IPS-18a (cell line): ENCODE data around the gene RPS21.

Source experiments
- H3K27ac ChIP-seq: one replicate; pipeline ENCODE4 v1.5.1; 2013; ENCODE audit warnings: low read length
- H3K27me3 ChIP-seq: one replicate; pipeline ENCODE4 v1.6.1; 2013; ENCODE audit warnings: mild to moderate bottlenecking, low read length; ENCODE audit not compliant: control insufficient read depth, insufficient read depth
- H3K36me3 ChIP-seq: one replicate; pipeline ENCODE4 v1.6.1; 2013; ENCODE audit warnings: low read depth, low read length; ENCODE audit not compliant: control insufficient read depth
- H3K4me1 ChIP-seq: one replicate; pipeline ENCODE4 v1.6.1; 2013; ENCODE audit warnings: low read depth, low read length; ENCODE audit not compliant: control insufficient read depth
- H3K4me3 ChIP-seq: one replicate; pipeline ENCODE4 v1.5.1; 2013; ENCODE audit warnings: low read length
- H3K9ac ChIP-seq: one replicate; pipeline ENCODE4 v1.6.1; 2013; ENCODE audit warnings: mild to moderate bottlenecking, low read length, moderate library complexity
- H3K9me3 ChIP-seq: one replicate; pipeline ENCODE4 v1.6.1; 2013; ENCODE audit warnings: low read depth, low read length; ENCODE audit not compliant: control insufficient read depth

The RPS21 gene

DNA sequence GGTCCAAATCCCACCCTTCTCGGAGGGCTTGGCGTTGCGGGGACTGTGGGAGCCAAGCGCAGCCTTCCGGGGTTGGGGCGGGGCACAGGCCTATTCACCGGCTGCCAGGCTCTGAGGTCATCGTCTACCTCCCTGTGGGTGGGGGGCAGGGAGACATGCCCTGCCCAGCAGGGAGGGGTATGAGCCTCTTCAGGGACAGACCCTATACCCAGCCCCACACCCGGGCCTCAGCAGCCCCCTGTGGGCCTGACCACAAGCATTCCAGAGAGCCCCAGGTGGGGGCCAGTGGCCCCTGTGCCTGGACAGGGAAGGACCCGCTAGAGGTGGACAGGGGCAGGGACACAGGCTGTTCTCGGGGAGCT lies 31.4 kb upstream of the RPS21 start:
- peaks cover 25% of the 10 kb centered on the region for H3K4me1 ChIP-seq
- no peak overlapping the region for H3K27ac ChIP-seq
- peaks cover 12% of the 10 kb centered on the region for H3K36me3 ChIP-seq
- H3K9me3 ChIP-seq = no peaks in the 10 kb centered on the region
- no peak overlapping the region for H3K9ac ChIP-seq
- no peak overlapping the region for H3K4me3 ChIP-seq
- no peaks in the 10 kb centered on the region for H3K27me3 ChIP-seq

DNA sequence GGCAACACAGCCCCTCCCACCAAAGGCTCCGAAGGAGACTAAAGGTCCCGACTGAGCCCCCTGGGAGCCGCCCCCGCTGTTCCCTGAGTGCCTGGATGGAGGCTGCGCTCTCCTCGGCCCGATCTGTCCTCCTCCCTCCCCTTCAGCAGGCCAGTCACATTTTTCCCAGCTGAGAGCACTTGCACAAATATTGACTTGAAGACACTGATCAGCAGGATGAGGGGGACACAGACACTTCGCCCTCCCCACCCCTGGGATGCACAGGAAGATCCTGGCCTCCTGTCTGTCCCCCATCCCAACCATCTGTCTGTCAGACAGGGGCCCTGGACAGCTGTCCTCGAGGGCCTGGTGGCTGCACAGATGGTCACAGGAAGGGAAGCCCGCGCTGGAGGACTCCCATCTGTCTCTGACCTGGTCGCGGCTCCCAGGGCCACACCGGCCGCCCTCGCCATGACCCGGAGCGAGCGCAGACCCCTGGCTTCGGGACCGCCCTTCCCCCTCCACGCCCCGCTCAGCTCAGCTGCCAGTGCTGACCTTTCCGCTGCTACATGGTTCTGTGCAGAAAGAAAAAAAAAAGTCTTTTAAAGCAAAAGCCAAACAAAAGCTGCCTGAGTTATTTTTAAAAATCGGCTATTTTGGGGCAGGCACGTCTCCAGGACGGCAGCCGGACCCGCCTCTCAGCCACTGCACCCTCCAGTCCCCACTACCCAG lies 30.9 kb upstream of the RPS21 start:
- Histone ChIP-seq H3K27me3 (no peaks in the 10 kb centered on the region), H3K4me1 (peaks cover 29% of the 10 kb centered on the region), H3K9me3 (no peaks in the 10 kb centered on the region), H3K9ac (no peak overlapping the region), H3K4me3 (no peak overlapping the region), H3K36me3 (peaks cover 6% of the 10 kb centered on the region), H3K27ac (no peak overlapping the region)

DNA sequence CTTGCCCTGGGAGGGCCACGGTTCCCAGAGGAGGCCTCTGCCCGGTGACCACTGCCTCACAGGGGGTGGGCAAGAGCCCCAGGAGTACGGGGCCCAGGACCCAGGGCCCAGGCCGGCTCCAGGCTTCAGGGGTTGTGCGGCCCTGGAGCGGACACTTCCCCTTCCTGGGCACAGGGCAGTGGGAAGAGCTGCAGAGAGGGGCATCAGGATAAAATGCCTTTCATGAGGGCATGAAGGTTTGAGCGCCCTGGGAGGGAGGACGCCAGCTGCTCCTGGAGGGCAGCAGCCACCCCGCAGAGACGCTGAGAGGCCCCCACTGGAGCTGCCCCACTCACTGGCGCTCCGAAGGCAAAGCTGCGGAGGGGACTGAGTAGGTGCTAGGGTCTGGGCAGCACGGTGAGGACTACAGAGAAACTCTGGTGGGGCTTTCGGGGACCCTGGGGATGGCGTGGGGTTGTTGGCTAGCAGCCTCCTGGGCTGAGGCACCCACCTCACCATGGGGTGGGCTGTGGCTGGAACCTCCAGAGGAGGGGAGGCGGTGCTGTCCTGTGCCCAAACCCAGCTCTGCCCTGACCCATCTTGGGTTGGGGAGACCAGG lies 30.2 kb upstream of the RPS21 start:
- Histone ChIP-seq H3K27me3 (no peaks in the 10 kb centered on the region), H3K27ac (no peak overlapping the region), H3K4me3 (no peak overlapping the region), H3K9ac (no peak overlapping the region), H3K4me1 (peaks cover 36% of the 10 kb centered on the region), H3K36me3 (no peaks in the 10 kb centered on the region), H3K9me3 (no peaks in the 10 kb centered on the region)

DNA sequence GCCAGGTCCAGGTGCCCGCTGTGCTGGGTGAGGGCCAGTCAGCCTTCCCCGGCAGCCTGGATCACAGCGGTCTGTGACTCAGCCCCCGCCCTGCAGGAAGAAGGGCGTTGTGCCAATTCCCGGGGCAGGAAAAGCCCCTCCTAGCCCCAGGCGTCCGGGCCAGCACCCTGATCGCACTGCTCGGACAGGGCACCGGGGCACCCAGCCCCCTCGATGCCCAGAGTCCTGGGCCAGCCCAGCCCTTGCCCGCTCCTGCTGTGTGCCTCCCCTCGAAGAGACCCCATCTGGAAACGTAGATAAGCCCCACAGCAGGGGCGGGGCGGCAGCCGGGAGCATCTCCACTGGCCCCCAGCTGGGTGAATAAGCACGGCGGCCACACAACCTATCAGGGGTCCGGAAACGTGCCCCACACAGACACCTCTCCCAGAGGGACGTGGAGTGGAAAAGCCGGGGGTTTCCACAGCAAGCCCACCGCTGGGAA lies 29.7 kb upstream of the RPS21 start:
- Histone ChIP-seq H3K9me3 (no peaks in the 10 kb centered on the region), H3K4me1 (peaks cover 39% of the 10 kb centered on the region), H3K27ac (no peak overlapping the region), H3K27me3 (no peaks in the 10 kb centered on the region), H3K36me3 (no peaks in the 10 kb centered on the region), H3K4me3 (no peak overlapping the region), H3K9ac (no peak overlapping the region)

DNA sequence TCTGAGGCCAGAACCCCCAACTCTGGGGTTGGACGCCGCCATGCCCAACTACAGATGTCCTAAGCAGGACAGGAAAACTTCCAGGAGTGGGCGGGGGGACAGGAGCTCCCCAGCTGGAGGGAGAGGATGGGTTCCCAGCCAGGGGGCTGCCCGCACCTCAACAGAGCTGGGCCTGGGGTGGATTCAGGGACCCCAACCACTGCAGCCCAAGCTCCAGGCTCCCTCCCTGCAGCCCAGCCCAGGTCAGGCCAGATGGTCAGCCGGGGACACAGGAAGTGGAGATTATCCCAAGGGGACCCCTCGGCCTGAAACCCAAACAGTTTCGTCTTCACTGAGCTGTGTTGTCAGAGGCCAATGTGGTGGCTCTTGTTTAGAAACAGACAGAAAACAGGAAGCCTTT lies 29.2 kb upstream of the RPS21 start:
- Histone ChIP-seq H3K4me1 (peaks cover 41% of the 10 kb centered on the region), H3K27ac (no peak overlapping the region), H3K4me3 (no peak overlapping the region), H3K36me3 (no peaks in the 10 kb centered on the region), H3K9me3 (no peaks in the 10 kb centered on the region), H3K27me3 (no peaks in the 10 kb centered on the region), H3K9ac (no peak overlapping the region)

DNA sequence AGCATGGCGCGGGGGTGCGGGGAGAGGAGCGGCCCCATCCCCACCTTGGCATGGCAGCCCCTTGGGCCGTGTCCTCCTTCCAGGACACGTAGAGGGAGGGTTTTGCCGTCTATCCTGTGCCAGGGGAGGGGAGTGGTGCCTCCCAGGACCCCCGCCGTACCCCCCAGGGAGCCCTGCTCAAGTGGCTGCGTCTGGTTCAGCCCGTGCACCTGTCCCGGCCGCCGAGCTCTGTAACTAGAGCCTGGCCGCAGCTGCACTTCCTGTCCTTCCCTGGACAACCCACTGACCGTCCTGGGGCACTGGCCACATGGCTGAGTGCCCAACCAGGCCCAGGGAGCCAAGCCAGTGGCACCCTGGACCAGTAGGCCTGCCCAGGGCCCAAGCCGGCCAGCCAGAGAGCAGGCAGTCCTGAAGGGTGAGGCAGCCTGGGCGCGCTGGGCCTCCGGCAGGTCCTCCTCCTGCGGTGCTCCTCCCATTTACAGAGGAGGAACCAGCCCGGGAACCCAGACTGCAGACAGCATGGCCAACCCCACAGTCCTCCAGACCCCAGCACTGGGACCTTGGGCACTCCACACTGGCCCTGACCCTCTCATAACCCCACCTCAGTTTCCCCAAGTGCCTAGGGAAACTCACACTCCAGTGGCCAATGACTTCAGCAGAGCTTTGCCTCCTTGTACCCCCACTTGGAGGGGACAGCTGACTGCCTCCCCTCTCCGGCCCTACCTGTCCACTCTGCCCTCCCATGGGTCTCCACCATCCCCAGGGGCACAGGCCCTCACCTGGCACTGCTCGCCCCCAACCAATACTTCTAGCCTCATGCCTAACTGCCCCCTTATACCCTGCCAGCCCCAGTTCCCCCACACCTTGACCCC lies 28.5 kb upstream of the RPS21 start:
- no peaks in the 10 kb centered on the region for H3K9me3 ChIP-seq
- no peaks in the 10 kb centered on the region for H3K36me3 ChIP-seq
- H3K4me3 ChIP-seq = no peak overlapping the region
- H3K9ac ChIP-seq = no peak overlapping the region
- peaks cover 47% of the 10 kb centered on the region for H3K4me1 ChIP-seq
- no peaks in the 10 kb centered on the region for H3K27me3 ChIP-seq
- no peak overlapping the region for H3K27ac ChIP-seq

DNA sequence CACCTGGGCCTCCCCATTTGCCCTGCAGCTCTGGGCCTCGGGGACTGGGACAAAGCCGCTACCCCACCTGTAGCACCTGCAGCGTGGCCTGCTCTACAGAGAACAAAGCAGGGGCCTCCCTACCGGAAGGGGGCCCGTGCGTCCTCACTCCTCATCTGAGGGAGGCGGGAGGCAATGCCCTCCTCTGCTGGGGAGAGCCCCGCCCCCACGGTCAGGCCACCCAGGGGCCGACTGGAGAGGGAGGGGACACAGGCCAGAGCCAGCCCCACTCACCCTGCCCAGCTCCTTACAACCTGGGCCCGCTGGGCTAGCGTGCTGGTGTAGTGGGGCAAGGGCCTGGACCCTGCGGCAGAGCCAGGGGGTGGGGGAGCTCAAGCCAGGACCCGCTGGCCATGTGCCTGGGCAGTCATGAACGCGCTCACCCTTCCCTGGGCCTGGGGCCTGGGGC lies 27.8 kb upstream of the RPS21 start:
- no peaks in the 10 kb centered on the region for H3K9me3 ChIP-seq
- no peak overlapping the region for H3K4me3 ChIP-seq
- H3K36me3 ChIP-seq = no peaks in the 10 kb centered on the region
- H3K4me1 ChIP-seq = peaks cover 53% of the 10 kb centered on the region
- H3K9ac ChIP-seq = no peak overlapping the region
- H3K27ac ChIP-seq = no peak overlapping the region
- no peaks in the 10 kb centered on the region for H3K27me3 ChIP-seq

DNA sequence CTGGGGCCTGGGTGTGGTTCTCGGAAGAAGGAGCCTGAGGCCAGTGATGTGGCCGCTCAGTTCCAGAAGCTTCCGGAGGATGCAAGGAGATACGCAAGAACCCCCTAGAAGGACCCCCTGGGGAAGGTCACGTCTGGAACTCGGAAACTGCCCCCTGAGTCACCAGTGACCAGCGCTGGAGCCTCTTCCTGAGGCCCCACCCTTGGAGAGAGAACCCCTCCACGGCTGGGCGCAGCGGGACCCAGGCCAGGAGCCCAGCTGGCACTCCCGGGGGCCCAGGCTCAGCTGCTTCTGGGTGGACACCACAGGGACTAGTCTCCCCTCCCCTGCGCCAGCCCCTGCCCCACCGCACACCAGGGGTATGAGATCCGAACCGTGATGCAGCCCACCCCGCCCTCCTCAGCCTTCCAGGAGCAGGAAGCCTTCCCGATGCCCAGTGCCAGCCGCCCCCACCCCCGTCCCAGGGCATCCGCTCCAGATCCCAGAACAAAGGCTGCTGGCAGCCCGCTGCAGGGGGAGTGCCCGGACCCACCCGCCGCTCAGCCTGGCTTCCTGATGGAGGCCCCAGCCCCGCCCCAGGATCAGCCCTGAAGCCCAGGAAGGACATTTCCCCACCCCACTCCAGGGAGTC lies 27.3 kb upstream of the RPS21 start:
- Histone ChIP-seq H3K27ac (no peak overlapping the region), H3K36me3 (no peaks in the 10 kb centered on the region), H3K9me3 (no peaks in the 10 kb centered on the region), H3K4me1 (peaks cover 55% of the 10 kb centered on the region), H3K9ac (no peak overlapping the region), H3K4me3 (no peak overlapping the region), H3K27me3 (no peaks in the 10 kb centered on the region)

DNA sequence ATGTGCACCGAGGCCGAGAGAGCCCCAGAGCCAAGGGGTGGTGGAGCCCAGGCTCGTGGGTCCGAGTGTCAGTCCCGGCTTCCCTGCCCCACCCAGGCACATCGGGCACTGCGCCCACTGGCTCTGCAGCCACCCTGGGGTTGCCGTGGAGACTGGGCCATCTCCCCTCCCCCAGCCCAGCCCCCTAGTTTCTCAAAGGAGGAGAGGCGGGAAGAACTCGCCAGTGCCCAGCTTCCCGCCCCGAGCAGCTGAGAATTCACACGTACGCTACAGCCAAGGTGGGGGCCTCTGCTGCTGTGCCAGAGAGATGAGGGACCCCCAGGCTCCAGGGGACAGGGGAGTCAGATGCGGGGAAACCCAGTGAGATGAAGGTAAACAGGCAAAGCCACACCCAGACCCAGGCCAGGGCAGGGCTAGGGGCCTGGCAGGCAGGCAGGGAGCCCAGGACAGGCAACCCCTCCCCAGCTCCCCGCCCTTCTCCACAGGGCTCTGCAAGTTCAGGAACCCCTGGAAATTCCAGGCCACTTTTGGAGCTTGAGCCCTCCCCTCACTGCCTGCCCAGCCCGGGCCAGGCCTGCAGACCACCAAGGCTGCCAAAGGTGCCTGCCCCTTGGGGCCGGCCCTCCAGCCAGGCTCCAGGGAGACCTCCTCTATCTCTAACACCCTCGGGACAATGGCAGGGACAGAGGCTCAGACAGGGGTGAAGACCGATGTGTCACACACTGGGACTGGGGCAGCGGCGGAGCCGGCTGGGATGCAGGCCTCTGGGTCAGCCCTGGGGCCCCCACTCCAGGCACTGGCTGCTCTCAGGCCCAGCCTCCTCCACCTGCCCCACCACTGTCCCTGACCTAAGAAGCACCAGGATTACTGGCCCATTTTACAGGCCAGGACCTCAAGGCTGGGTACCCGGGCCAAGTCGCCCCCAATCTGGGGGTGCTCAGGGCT lies 25.8 kb upstream of the RPS21 start:
- no peaks in the 10 kb centered on the region for H3K27me3 ChIP-seq
- no peak overlapping the region for H3K27ac ChIP-seq
- peak overlapping the region; percentile 38 for H3K9ac ChIP-seq
- H3K36me3 ChIP-seq = no peaks in the 10 kb centered on the region
- H3K4me3 ChIP-seq = no peak overlapping the region
- peaks cover 52% of the 10 kb centered on the region for H3K4me1 ChIP-seq
- no peaks in the 10 kb centered on the region for H3K9me3 ChIP-seq

DNA sequence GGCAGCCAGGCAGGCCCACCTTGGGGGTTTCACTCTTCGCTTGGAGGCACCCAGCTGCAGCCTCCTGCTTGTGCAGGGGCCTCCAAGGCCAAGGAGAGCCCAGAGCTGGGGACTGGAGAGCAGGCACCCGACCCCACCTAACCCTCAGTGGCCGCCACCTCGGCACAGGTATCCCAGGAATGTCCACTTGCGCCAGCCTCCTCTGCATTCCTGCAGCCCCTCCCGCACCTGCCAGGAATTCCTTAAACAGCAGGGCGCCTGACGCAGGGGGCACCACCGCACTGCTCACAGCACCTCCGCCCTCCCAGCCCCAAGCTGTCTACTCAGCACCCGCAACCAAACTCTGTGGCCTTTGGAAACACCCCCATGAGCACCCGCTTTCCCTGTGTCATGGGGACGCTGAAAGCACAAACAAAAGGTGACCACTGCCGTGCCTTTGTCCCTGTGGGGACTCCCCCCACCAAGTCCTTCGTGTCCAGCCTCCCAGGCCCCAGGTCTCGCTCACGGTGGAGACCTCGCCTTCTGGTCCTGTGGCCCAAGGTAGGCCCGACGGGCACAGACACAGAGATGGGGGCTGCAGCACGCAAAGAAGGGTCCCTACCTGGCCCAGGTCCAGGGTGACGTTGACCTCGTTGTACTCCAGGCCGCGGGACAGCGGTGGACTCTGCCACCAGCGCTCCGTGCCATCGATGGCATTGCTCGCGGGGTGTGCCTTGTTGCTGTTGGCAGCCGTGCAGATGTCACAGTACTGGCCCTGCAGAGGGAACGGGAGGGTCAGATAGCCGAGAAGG lies 24.9 kb upstream of the RPS21 start:
- Histone ChIP-seq H3K27me3 (no peaks in the 10 kb centered on the region), H3K4me3 (no peak overlapping the region), H3K9me3 (no peaks in the 10 kb centered on the region), H3K27ac (no peak overlapping the region), H3K36me3 (no peaks in the 10 kb centered on the region), H3K4me1 (peaks cover 50% of the 10 kb centered on the region), H3K9ac (peak overlapping the region; percentile 38)
